Fibroblast of villous mesenchyme (primary cell): ENCODE measurements around the gene DYNC1I1. TPM values are rescaled to one million over a fixed set of nuclear protein-coding genes. Genes with fewer than 3 reads are reported as not detected.
A peak's percentile ranks its signal among the peaks of the same experiment; 100 is the strongest.

Source experiments
- DNase-seq: peaks from one replicate; pipeline ENCODE4 v3.0.0-alpha.2; 2010; ENCODE audit warnings: low read depth
- H3K4me3 ChIP-seq: 2 replicates; pipeline ENCODE4 v1.5.1; 2011; ENCODE audit warnings: low read depth, mild to moderate bottlenecking, low read length
- CTCF ChIP-seq: IDR thresholded peaks from 2 replicates; pipeline ENCODE4 v1.5.1; 2012; ENCODE audit warnings: low read depth, mild to moderate bottlenecking, low read length; ENCODE audit not compliant: insufficient read depth
- total RNA-seq: library from RNA; depleted of rRNA; stranded (reverse); fragments of >200 nt; gene quantifications from 2 replicates; pipeline ENCODE4 v1.2.3, GENCODE V29; 2012

Gene DYNC1I1
- total RNA-seq, 1 donor, result 0.43 TPM

DNA sequence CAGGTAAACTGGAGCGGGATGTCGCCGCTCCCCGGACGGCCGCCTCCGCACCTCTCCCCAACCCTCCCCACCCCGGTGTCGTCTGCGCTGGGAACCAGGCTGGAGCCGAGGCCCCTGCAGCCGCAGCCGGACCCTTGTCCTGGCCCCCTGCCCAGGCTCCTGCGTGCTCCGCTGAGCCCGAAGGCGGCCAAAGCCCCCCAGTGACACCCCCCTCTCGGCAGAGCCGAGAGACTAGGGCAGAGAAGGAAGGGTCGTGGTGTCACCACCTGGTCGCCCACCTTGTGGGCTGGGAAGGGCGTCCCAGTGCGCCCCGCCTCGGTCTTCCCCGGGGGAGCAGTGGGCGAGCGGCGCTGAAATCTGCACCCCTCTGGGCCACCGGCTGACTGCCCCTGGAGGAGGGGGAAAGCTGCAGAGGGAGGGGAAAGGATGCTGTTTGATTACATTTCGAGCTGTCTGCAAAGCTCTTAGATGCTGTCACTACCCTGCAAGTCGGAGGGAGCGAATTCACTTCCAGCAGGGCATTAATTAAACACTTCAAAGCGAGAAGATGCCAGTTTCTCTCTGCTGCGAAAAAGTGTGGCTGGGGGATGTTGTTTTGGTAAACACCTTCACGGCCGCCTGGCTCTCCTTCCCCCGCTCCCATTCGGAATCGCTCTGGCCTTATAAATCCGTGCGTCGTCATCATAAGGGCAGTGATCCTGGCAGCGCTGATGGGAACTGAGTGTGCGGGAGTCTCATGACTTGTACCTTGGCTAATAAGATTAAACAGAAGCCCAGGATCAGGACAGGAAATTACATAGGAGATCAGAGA is 622 bp downstream of the DYNC1I1 start:
- DNase-seq, result peak; percentile 10

GRCh38 chr7:95776561-95777185 is 4.3 kb downstream of the DYNC1I1 start:
- TF ChIP-seq CTCF, result no peak
- DNase-seq, result no peak
- H3K4me3 ChIP-seq, result no peak overlapping the region

More for the DNA sequence above, 622 bp downstream of the DYNC1I1 start:
- no peak for TF ChIP-seq CTCF
- peak overlapping the region; percentile 53 for H3K4me3 ChIP-seq

DNA sequence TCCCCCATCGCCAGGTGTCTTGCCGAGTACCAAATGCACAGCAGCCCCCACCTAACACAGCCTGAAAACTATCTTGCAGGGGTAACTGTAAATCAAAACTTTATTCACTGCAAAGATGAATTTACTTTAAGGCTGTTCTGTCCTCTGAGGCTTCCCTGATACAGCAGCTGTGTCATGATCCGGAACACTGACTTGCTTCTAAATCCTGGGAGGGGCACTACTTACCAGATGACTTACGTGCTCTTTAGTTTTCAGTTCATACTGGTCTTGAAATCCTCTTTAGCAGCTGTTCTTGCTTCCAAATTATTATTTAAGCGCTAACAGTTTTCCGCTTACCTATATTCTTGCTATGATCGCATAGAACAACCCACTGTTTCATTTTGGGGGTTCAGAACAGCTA is 4.9 kb downstream of the DYNC1I1 start:
- DNase-seq, result no peak
- TF ChIP-seq CTCF, result no peak
- no peak overlapping the region for H3K4me3 ChIP-seq

- DNase-seq, result no peak
- TF ChIP-seq CTCF, result no peak
- H3K4me3 ChIP-seq, result no peak overlapping the region
Measured at GRCh38 chr7:95780665-95781064, 8.3 kb downstream of the DYNC1I1 start.

DNA sequence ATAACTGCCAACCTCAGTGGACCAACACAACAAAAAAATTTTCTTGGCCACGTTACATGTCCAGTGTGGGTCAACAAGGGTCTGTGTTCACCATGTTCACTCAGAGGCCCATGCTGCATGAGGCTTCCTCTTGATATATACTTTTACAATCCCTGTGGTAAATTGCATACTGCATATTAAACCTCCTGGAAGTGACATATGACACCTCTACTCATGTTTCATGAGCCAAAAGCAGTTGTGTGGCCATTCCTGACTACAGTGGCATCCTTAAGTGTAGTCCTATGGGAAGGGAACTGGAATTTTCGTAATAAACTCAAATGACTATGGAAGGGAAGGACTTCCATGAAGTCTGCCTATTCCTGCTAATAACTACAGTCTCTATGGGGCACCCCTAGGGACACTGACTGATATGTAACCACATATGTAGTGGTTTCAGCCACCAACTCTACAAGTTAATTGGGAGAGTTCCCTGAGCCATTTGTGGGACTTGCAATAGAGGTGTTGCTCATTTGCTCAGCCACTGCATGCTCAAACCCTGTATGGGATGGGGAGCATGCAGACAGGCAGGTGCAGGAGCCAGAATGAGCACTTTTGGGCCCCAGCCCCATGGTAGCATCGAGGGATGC is 9.7 kb downstream of the DYNC1I1 start:
- TF ChIP-seq CTCF, result no peak
- no peak overlapping the region for H3K4me3 ChIP-seq
- no peak for DNase-seq

DNA sequence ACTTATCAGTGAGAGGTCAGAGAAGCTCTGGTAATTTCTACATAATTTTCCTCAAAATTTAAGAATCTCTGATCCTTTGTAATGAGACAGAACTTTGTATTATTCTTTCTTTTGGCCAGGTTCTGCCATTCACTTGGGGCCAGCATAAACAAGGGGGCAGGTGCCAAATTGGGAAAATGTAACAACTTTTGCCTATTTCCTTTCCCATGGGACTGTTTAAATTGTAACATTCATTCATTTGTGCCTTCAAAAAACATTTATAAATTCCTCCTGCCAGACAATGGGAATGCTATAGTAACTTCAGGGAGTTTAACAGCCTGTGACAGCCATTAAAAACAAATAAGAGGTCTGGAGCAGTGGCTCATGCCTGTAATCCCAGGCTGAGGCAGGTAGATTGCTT is 12.4 kb downstream of the DYNC1I1 start:
- no peak for TF ChIP-seq CTCF
- DNase-seq, result no peak
- no peak overlapping the region for H3K4me3 ChIP-seq
